ENCODE measurements around the gene PPM1N. TPM values are rescaled to one million over a fixed set of nuclear protein-coding genes. Genes with fewer than 3 reads are reported as not detected.

Gene PPM1N
- polyA plus RNA-seq, 2 of the 4 experiments (the other 2 are of a cell fraction), result 9.2 to 10.5 TPM

- no peak for FAIRE-seq
- H3K4me1 ChIP-seq, result peaks cover 75% of the 10 kb centered on the region
- H3K27ac ChIP-seq, result peak overlapping the region; percentile 63 to 83
- ChIA-PET CTCF (interaction anchor here (1.0 to 5.8 kb wide), 8 partner anchors 9 to 128 kb away, joined by 3 to 43 read pairs (median 8); no protein-coding TSS in a partner anchor), POLR2A (interaction anchor here (1.5 kb wide), 1 partner anchor 128 kb away, joined by 4 read pairs; no protein-coding TSS in a partner anchor)
- peak; percentile 44 to 53; a peak in 4 of 6 replicates for ATAC-seq
- TF ChIP-seq BCL3 (IDR thresholded peaks at IDR 0.05) (no peak), HOXB5 (CRISPR knock-in tag; IDR thresholded peaks at IDR 0.05) (no peak), ZFP36 (IDR thresholded peaks at IDR 0.05; ENCODE audit: borderline replicate concordance, partially characterized antibody) (peak; percentile 91), KDM1A (IDR thresholded peaks at IDR 0.05; ENCODE audit: low read depth) (peak; percentile 17; the same call in 1 of the 2 replicates), CHD4 (IDR thresholded peaks at IDR 0.05; ENCODE audit: borderline replicate concordance) (no peak; the same call in 1 of the 2 replicates), PBX3 (IDR thresholded peaks at IDR 0.05) (no peak), JUN (IDR thresholded peaks at IDR 0.05) (0 out of 5 replicates have a peak, but pooled peaks of 1 of the 2 experiments have one; percentile 45), HEYL (CRISPR knock-in tag; IDR thresholded peaks at IDR 0.05) (no peak), EHMT2 (IDR thresholded peaks at IDR 0.05; ENCODE audit: low read depth) (no peak), ZSCAN20 (CRISPR knock-in tag; IDR thresholded peaks at IDR 0.05) (no peak), HDAC2 (IDR thresholded peaks at IDR 0.05) (no peak), CTCF (IDR thresholded peaks at IDR 0.05) (0 out of 3 replicates have a peak, but pooled peaks have one; percentile 10), FOSB (CRISPR knock-in tag; IDR thresholded peaks at IDR 0.05) (no peak)
- peak overlapping the region; percentile 72 for H3K4me2 ChIP-seq
- H3K4me3 ChIP-seq, result no peak overlapping the region
- WGBS (ENCODE audit: missing lambda C conversion rate), result 28% methylated on average over 11 of the region's 13 CpGs
- no peaks in the 10 kb centered on the region for H3K9me3 ChIP-seq
- peak in 1 of 2 experiments; percentile 54 for DNase-seq (ENCODE audit: low read depth in 1 of 2, low spot score in 1 of 2)
Observed at GRCh38 chr19:45514376-45515051, 16.3 kb downstream of the PPM1N start.

GRCh38 chr19:45515081-45515624 lies 16.9 kb downstream of the PPM1N start:
- 93% methylated on average over 10 of the region's 10 CpGs for WGBS (ENCODE audit: missing lambda C conversion rate)
- FAIRE-seq, result no peak
- Histone ChIP-seq H3K27ac (peak overlapping the region; percentile 63 to 83), H3K4me3 (no peak overlapping the region), H3K4me2 (peak overlapping the region; percentile 72), H3K4me1 (peaks cover 69% of the 10 kb centered on the region), H3K9me3 (no peaks in the 10 kb centered on the region)
- CTCF ChIA-PET, result interaction anchor here (0.6 to 5.8 kb wide), 14 partner anchors 9 to 163 kb away, joined by 3 to 43 read pairs (median 6); no protein-coding TSS in a partner anchor
- POLR2A ChIA-PET, result interaction anchor here (1.5 kb wide), 1 partner anchor 127 kb away, joined by 4 read pairs; no protein-coding TSS in a partner anchor
- ATAC-seq, result no peak
- TF ChIP-seq MAZ (IDR thresholded peaks at IDR 0.05; ENCODE audit: borderline replicate concordance, low read depth, low read length) (no peak), PHF8 (IDR thresholded peaks at IDR 0.05; ENCODE audit: borderline replicate concordance, low read depth) (no peak), MYC (IDR thresholded peaks at IDR 0.05; ENCODE audit: borderline replicate concordance, low read length) (no peak), ZC3H11A (IDR thresholded peaks at IDR 0.05) (no peak), REST (IDR thresholded peaks at IDR 0.05) (no peak), FOXS1 (CRISPR knock-in tag; IDR thresholded peaks at IDR 0.05) (no peak), NR3C1 (IDR thresholded peaks at IDR 0.05) (no peak), MAX (IDR thresholded peaks at IDR 0.05) (no peak), HOXA7 (CRISPR knock-in tag; IDR thresholded peaks at IDR 0.05) (no peak), CTCF (IDR thresholded peaks at IDR 0.05) (no peak)
- no peak for DNase-seq (ENCODE audit: low read depth in 1 of 2, low spot score in 1 of 2)
